SIG-M5 treated with dmso at 0.1 percent for 504 hours (cell line): ENCODE data around the gene EFCAB5.
"Not testable (repeated sequence)": the region's sequence is repeated elsewhere in the genome, so short reads cannot be mapped to it uniquely, and the experiment has no call there.

Experiments used
- DNase-seq: peaks from one replicate; lab custom pipeline; 2025; ENCODE audit not compliant: unreplicated experiment; lab: John Stamatoyannopoulos, UW

The EFCAB5 gene

GRCh38 chr17:30002088-30002487 lies 60.7 kb downstream of the EFCAB5 start:
- no peak for DNase-seq

DNA sequence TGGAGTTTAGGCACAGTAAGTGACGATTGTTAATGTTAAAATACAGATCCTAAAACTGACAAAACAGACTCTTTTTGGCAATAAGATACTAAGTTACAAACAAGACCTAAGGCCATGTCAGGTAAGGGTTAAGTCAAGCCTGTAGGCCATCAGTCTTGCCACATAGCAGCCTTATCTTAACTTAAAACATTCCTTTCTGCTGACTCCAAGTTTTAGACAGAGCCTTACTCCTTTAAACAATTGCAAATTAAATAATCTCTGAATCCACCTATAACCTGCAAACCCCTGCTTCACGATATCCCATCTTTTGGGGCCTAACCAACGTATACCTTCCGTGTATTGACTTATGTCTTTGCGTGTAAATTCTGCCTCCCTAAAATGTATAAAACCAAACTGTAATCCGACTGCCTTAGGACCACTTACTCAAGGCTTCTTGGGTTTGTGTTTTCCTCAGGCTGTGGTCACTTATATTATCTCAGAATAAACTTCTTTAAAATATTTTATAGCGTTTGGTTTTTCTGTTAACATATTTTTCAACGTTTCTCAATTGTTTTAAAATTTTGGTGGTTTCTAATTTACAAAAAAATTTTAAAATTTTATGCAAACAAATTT lies 64.4 kb downstream of the EFCAB5 start:
- DNase-seq: no peak

DNA sequence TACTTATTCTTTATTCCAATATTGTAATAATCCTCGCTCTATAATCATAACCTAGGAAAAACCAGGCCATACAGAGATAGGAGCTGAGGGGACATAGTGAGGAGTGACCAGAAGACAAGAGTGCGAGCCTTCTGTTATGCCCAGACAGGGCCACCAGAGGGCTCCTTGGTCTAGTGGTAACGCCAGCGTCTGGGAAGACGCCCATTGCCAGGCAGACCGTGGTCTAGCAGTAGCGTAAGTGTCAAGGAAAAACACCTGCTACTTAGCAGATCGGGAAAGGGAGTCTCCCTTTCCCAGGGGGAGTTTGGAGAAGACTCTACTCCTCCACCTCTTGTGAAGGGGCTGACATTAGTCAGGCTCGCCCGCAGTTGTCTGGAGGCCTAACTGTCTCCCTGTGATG lies 70.5 kb downstream of the EFCAB5 start:
- DNase-seq: not testable (repeated sequence)

DNA sequence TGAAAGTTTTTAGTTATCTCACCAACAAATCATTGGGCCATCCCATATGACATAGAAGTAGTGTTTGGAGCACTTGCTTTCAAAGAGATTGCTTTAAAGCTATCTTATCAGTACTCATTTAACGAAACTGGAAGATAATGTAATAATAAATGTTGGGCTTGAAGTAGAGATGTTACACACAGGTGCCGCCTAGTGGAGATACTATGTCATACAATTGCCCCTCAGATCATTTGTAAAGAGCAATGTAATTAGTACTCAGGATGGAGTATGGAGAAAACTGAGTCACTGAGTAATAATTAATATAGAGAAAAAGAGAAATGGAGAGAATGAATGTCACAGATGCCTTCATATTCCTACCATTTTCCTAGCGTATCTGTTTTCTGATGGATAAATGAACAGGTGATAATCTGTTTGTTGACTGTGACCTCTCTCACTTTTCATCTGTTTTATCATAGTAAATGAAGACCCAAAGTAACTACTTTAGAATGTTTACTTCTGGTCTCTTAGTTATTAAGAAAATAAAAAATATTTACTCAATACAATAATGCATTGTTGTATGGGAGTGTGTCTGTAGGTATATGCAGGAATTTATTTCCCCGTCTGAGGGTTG lies 80.4 kb downstream of the EFCAB5 start:
- peak; percentile 65 for DNase-seq

- not testable (repeated sequence) for DNase-seq
Measured at GRCh38 chr17:30025325-30025724, 83.9 kb downstream of the EFCAB5 start.

- no peak for DNase-seq
Measured at GRCh38 chr17:30027676-30028075, 86.2 kb downstream of the EFCAB5 start.

DNA sequence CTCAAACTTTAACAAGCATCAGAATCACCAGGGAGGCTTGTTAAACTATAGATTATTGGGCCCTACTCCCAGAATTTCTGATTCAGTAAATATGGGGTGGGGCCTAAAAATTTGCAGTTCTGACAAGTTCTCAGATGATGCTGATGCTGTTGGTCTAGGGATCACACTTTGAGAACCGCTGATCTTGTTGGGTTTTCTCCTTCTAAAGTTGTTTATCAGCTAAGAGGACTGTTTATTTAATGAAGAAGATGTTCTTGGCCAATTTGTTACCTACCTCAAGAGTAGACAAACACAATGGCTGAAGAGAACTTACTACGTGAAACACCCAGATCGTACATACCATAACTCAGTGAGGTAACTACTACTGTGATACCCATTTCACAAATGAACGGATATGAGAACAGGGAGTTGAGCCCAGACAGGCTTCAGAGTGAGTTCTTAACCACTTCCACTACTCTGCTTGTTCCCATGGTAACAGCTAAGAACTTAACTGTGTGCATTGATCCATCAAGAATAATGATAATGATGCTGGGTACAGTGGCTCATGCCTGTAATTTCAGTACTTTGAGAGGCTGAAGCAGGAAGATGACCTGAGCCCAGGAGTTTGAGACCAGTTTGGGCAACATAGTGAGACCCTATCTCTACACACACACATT lies 89.9 kb downstream of the EFCAB5 start:
- DNase-seq: no peak

DNA sequence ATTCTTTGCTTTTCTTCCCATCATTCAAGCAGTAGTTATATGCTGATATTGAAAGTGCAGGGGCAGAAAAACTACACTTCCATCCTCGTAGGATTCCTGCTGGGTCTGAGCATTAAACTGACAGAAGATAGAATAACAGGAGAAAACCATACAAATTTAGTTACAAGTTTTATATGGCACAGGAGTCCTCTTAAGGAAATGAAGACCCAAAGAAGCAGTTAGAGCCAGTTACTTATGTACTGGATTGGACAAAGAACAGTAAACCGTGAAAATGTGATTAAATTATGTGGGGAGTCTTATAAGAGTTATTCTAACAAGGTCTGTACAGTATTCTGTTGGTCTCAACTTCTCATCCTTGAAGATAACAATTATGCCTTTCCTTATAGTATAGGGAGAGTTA lies 93.9 kb downstream of the EFCAB5 start:
- no peak for DNase-seq

GRCh38 chr17:30040719-30041518 lies 99.5 kb downstream of the EFCAB5 start:
- DNase-seq: peak; percentile 81

- no peak for DNase-seq
Measured at GRCh38 chr17:30041551-30041950, 100.1 kb downstream of the EFCAB5 start.

- no peak for DNase-seq
Measured at GRCh38 chr17:30062372-30062771, 120.9 kb downstream of the EFCAB5 start.

DNA sequence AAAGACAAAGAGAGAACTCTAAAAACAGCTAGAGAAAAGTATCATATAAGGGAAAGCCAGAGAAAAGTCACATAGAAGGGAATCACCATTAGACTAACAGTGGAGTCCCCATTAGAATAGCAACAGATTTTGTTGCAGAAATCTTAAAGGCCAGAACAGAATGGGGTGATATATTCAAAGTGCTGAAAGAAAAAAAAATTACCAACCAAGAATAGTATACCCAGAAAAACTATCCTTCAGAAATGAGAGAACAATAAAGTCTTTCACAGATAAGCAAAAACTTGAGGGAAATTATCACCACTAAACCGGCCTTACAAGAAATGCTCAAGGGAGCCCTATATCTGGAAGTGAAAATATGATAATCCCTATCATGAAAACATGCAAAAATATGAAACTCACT lies 123.3 kb downstream of the EFCAB5 start:
- no peak for DNase-seq

- no peak for DNase-seq
Measured at GRCh38 chr17:30068465-30068864, 127.0 kb downstream of the EFCAB5 start.

- DNase-seq: no peak
Measured at GRCh38 chr17:30074254-30074653, 132.8 kb downstream of the EFCAB5 start.

GRCh38 chr17:30074730-30075129 lies 133.3 kb downstream of the EFCAB5 start:
- DNase-seq: no peak

DNA sequence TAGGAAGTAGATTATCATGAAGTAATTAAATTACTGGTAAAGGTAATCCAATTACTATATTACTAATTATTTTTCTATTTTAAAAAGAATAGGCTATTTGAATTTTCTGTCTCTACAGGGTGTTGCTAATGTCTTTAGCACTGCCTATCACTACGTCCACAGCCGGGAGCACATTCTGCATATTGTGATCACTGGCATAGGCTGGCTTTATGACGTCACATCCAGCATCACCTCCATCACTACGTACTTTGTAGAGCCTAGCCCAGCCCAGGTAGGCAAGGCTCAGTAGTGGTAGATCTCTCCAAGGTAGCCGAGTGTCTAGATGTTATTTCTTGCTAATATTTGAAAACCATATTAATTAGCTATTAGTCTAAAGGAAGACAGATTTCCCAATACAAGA lies 141.3 kb downstream of the EFCAB5 start:
- no peak for DNase-seq

GRCh38 chr17:30084788-30085187 lies 143.4 kb downstream of the EFCAB5 start:
- no peak for DNase-seq

GRCh38 chr17:30086896-30087295 lies 145.5 kb downstream of the EFCAB5 start:
- peak; percentile 48 for DNase-seq

GRCh38 chr17:30087431-30087830 lies 146.0 kb downstream of the EFCAB5 start:
- not testable (repeated sequence) for DNase-seq

- no peak for DNase-seq
Measured at GRCh38 chr17:30091121-30091670, 149.8 kb downstream of the EFCAB5 start.

GRCh38 chr17:30091771-30092170 lies 150.3 kb downstream of the EFCAB5 start:
- DNase-seq: no peak
